ENCODE results near the gene DNAH9.

- TF ChIP-seq CTCF (IDR thresholded peaks at IDR 0.05), result no peak
- TF ChIP-seq POLR2A (IDR thresholded peaks at IDR 0.05), result no peak
Observed at GRCh38 chr17:11797803-11798202, 199.5 kb downstream of the DNAH9 start.

Data from Peyer's patch (tissue), 4 donors.